Measurements from ENCODE around the gene NSL1.
"Not testable (repeated sequence)": the region's sequence is repeated elsewhere in the genome, so short reads cannot be mapped to it uniquely, and the experiment has no call there.

NSL1 gene

DNA sequence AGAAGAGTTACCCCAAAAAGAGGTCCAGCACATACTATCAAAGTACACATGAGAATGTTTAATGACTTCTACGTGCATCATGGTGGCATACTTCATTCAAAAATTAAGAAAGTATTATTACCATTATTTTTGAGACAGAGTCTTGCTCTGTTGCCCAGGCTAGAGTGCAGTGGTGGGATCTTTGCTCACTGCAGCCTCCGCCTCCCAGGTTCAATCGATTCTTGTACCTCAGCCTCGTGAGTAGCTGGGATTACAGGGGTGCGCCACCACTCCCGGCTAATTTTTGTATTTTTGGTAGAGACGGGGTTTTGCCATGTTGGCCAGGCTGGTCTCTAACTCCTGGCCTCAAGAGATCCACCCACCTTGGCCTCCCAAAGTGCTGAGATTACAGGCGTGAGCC lies 79.6 kb downstream of the NSL1 start:
- not testable (repeated sequence) for DNase-seq (ENCODE audit: low read depth in 2 of 3, low spot score in 2 of 3)

- no peak for DNase-seq (ENCODE audit: low read depth in 2 of 3, low spot score in 2 of 3)
These were observed 81.0 kb downstream of the NSL1 start for GRCh38 chr1:212710566-212710965.

DNA sequence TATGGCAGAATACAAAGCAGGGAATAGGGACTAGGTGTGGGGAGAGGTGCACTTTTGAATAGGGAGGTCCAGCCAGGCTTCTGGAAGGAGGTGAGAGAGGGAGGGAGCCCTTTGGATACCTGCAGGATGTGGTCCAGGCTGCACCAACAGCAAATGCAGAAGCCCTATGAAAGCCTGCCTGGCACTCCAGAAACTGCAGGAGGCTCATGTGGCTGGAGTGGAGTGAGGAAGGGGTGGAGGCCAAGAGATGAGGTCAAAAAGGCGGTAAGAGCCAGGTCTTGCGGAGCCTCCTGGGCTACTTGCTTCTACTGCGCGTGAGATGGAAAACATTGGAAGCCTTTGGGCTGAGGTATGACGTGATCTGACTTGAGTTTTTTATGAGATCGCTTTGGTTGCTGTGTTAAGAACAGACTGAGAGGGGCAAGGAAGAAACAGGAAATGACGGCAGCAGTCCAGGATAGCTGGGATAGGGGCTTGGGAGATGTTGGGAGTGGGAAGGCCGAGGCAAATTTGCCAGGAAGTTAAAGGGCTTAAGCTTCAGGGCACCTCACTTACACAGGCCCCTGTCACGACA lies 87.5 kb downstream of the NSL1 start:
- DNase-seq (ENCODE audit: low read depth in 2 of 3, low spot score in 2 of 3) = no peak

DNA sequence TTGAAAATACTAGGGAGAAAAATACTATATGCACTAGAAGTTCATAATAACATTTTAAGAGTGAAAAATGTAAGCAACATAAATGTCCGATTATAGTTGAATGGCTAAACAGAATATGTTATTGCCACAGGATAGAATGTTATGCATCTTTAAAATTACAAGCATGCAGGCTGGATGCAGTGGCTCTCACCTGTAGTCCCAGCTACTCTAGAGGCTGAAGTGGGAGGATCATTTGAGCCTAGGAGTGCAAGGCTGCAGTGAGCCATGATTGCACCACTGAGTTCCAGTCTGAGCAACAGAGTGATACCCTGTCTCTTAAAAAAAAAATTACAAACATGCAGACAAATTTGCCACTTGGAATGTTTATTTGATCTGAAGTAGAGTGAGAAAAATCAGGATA lies 88.9 kb downstream of the NSL1 start:
- no peak for DNase-seq (ENCODE audit: low read depth in 2 of 3, low spot score in 2 of 3)

- DNase-seq (ENCODE audit: low read depth in 2 of 3, low spot score in 2 of 3) = no peak
These were observed 89.7 kb downstream of the NSL1 start for GRCh38 chr1:212701910-212702309.

DNA sequence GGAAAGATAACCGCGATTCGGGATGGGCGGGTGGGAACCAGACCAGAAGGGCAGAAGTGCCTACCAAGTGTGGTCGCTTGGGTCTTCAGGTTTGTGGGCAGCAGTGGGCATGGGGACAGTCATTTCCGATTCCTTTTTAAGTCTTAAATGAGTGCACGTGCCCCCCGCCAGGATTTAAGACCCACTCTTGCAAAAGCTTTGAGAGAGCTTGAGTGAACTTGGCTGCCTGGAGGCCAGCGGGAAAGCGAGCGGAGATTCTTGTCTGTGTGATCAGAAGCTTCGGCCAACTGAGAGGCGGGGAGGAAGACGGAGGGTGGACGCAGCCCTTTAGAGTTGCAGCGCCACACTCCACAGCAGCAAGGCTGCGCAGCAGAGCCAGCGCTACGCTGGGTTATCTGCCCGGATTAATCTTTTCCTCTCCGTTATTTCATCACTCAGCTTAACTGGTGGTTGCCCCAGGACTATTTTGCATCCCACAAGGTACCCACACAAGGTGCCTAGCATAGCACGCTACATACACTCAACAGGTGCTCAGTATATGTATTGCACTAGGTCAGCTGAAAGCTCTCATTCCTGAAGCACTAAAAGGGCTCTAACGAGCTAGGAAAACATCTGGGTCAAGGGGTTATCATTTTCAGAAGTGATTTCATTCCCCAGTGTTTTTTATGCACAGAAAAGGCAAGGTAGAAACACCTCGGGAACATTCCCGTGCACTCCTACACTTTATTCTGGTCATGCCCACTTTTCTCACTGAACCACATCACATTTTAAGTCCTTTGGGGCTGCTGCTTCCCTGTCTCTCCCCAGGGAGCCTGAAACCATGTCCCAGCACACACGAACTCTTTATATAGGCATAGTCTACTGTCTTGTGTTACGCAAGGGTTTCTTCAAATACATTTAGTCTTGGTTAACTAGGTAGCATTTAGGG lies 90.4 kb downstream of the NSL1 start:
- no peak for DNase-seq (ENCODE audit: low read depth in 2 of 3, low spot score in 2 of 3)

- peak; percentile 44 to 74 (median 65) for DNase-seq (ENCODE audit: low read depth in 2 of 3, low spot score in 2 of 3)
These were observed 91.2 kb downstream of the NSL1 start for GRCh38 chr1:212700223-212700891.

GRCh38 chr1:212699625-212700222 lies 91.9 kb downstream of the NSL1 start, which contains the start of gene BATF3:
BATF3 (minus strand) TSS chr1:212699840; CDS start chr1:212699762, 78 bp downstream.
- DNase-seq (ENCODE audit: low read depth in 2 of 3, low spot score in 2 of 3) = peak in 1 of 3 experiments; percentile 56

DNA sequence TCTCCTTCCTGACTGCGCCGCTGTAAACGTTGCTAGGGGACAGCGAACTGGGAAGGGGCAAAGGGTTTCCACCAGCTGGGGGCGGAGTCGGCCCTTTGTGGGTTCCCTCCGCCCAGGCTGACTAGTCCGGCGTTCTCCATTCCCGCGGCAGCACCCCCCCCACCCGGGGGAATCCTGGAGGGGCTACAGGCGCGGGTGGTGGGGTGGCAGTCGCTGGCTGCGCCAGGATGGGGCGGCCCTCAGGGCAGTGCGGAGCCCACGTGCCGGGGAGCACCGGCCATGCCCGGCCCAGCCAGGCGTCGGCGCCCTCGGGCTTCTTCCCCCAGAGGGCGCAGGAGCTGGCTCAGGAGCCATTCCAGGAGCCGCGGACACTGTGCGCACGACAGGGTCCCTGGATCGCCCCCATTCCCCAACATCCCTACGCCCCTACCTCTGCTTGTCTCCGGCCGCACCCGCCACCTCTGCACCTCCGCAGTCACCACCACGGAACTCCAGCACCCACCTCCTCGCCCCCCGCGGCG lies 92.4 kb downstream of the NSL1 start:
- peak in 2 of 3 experiments; percentile 48 to 56 for DNase-seq (ENCODE audit: low read depth in 2 of 3, low spot score in 2 of 3)

DNA sequence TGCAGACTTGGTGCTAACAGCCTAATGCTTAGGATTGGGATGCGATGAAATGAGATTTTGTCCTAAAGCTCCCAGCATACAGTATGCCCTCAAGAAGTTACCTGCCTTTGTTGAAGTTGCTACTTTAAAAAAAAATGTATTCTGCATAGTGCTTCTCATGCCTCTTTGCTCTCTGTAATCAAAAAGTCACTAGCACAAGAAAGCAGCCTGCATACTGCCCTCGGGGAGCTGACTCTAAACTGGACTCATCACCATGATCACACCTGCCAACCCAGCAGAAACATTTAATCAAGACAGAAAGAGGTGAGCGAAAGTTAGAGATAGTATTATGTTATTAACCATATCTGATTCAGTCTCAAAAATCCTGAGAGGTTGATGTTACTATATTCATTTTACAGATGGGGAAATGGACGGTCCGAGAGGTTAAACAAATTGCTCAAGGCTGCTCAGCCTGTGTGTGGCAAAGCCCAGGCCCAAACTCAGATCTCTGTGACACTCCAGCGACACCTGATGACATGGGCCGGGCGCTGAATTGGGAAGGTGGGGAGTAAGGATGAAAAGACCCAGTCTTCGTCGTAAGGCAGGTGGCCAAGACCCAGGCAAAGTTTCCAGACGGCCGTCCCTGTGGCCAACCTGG lies 93.0 kb downstream of the NSL1 start:
- DNase-seq (ENCODE audit: low read depth in 2 of 3, low spot score in 2 of 3) = no peak

DNA sequence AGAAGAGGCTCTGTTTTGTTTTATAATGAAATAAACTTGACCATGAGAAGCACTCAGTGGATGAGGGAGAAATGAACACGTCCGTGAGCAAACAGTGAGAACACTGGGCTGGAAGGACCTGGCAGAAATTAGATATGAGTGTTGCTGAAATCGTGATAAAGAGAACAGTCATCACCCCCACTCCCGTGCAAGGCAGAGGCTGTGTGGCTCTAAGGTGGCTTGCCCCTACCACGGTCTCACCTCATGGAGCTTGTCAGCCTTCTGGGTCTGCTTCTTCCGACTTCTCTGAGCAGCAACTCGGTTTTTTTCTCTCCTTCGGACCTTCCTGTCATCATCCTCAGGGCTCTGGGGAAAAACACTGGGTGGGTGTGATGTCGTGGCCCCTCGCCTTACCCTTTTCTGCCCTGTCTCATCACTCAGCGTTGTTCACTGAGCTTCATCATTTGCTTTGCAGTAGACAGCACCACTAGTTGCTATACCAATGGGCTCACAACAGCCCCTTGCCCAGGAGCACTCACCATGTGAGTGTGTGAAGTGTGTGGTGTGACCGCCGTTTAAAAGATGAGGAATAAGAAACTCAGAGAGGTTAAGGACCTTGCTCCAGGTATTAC lies 94.8 kb downstream of the NSL1 start:
- DNase-seq (ENCODE audit: low read depth in 2 of 3, low spot score in 2 of 3) = no peak

DNA sequence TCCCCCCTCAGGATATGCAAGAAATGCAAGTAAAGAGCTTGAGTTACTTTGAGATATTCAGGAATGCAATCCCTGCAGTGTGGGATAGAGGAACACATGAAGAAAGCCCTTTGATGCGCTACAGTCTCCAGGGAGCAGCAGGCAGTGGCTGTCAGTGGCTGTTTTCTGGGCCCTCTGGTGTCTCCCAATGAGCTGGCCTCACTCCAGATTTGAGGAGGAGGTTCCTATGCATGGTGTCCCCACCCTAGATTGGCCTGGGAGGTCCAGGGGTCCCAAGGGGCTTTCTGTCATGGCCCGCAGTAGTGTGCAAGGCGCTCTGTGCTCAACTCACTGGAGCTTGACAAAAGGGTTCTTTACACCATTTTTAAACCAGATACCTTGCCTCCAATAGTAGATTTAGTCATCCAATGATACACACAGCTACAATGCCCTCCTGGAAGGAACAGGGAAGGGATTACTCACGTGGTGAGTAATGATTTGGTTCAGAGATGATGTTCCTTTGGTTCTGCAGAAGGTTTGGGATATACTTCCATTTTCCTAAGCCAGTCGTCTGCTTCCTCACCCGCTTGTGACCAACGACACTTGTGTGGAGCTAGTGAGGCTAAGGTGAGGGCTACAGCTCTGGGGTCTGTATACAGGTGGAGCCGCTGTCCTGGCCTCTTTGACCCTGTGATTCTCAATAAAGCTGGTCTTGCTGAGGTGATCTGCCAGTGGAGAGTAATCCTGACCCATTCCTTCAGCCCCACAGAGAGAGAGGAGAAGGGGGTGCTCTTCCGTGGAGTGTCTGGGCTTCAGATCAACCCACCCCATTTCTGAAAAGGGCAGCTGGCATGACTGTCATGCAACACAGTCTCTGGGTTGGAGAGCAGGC lies 98.6 kb downstream of the NSL1 start:
- DNase-seq (ENCODE audit: low read depth in 2 of 3, low spot score in 2 of 3) = no peak

GRCh38 chr1:212691561-212692071 lies 100.0 kb downstream of the NSL1 start:
- no peak for DNase-seq (ENCODE audit: low read depth in 2 of 3, low spot score in 2 of 3)

- no peak for DNase-seq (ENCODE audit: low read depth in 2 of 3, low spot score in 2 of 3)
These were observed 100.7 kb downstream of the NSL1 start for GRCh38 chr1:212690816-212691403.

- no peak for DNase-seq (ENCODE audit: low read depth in 2 of 3, low spot score in 2 of 3)
These were observed 101.6 kb downstream of the NSL1 start for GRCh38 chr1:212689758-212690529.

- no peak for DNase-seq (ENCODE audit: low read depth in 2 of 3, low spot score in 2 of 3)
These were observed 102.3 kb downstream of the NSL1 start for GRCh38 chr1:212689196-212689725.

DNA sequence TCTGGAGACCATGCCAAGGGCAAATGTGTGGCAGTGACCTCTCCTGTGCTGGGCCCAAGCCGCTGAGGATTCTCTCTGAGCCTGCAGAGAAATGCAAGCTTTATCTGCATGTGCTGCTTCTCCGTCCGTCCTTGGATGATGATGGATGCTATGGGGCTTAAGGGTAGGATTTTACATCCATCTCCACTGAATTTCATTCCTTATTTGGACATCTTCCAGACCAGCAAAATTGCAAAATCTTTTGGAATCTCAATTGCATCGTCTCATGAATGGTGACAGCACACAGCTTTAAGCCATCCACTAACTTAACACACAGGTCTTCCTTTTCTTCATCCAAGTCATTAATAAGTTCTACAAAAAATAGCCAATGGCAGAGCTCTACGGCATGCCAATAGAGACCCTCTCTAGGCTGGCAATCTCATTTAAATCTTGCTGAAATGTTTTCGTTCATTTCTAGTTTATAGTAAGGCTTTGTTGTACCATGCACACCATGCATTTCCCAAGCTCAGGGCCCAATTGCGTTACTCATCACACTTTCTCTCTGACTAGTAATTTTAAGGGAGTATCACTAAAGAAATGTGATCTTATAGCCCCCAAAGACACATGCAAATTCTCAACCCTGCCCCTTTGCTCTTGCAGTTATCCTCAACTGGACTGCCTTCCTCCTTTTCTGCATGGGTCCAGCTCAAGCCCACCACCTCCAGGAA lies 103.1 kb downstream of the NSL1 start:
- DNase-seq (ENCODE audit: low read depth in 2 of 3, low spot score in 2 of 3) = no peak

Measured in activated CD8-positive, alpha-beta memory T cell treated with anti-CD3 and anti-CD28 coated beads for 48 hours (primary cell).